HG02678 (cell line): ENCODE data around the gene ANKH.
"Not testable (repeated sequence)": the region's sequence is repeated elsewhere in the genome, so short reads cannot be mapped to it uniquely, and the experiment has no call there.

Source experiments
- ATAC-seq: cut with Tn5 transposase; IDR thresholded peaks from one replicate; pipeline ENCODE4 v1.9.1; 2021; ENCODE audit warnings: mild to moderate bottlenecking, moderate library complexity; ENCODE audit not compliant: unreplicated experiment

Gene ANKH

GRCh38 chr5:14884062-14884612, 12.6 kb upstream of the ANKH start:
- no peak for ATAC-seq

DNA sequence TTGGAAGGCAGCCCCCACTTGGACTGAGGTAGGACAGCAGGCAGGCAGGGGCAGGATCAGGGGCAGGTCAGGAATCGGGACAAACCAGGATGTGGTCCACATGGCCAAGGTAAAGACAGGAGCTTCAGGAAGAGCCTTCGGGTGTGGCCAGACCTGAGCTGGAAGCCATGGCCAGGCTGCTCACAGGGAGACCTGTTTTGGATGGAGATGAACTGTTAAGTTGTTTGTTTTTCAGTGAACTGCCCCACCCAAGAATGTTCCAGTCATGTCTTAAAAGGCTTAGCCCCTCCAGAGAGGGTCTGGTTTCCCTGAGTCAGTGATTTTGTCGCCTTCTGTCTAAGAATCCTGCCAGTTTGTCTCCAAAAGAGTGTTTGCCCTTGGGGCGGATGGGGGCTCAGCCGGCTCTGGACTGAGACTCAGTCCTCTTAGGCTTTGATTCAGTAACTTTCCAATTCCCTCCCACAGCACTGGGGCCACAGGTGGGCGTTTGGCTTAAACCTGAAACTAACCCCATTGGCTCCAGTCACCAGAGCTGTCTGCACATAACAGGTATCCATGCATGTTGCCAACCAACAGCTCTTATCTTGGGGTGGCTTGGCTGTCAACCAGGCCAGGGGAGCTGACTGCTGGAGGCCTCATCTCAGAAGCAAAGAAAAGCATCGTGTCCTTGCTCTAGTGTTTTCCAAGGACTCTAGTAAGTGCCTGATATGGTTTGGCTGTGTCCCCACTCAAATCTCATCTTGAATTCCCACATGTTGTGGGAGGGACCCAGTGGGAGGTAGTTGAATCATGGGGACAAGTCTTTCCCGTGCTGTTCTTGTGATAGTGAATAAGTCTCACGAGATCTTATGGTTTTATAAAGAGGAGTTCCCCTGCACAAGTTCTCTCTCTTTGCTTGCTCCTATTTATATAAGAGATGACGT, 11.3 kb upstream of the ANKH start:
- no peak for ATAC-seq

GRCh38 chr5:14881826-14882225, 10.2 kb upstream of the ANKH start:
- no peak for ATAC-seq

- no peak for ATAC-seq
Observed at GRCh38 chr5:14880688-14881087, 9.1 kb upstream of the ANKH start.

GRCh38 chr5:14879937-14880589, 8.5 kb upstream of the ANKH start:
- ATAC-seq: no peak

GRCh38 chr5:14879393-14879792, 7.8 kb upstream of the ANKH start:
- ATAC-seq: no peak

DNA sequence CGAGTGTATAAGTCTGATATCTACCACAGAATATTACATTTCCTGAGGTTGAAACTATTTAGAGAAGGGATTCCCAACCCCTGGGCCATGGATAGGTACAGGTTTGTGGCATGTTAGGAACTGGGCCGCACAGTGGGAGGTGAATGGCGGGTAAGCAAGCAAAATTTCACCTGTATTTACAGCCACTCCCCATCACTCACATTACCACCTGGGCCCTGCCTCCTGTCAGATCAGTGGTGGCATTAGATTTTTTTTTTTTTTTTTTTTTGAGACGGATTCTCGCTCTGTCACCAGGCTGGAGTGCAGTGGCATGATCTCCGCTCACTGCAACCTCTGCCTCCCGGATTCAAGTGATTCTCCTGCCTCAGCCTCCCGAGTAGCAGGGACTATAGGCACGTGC, 6.6 kb upstream of the ANKH start:
- not testable (repeated sequence) for ATAC-seq

DNA sequence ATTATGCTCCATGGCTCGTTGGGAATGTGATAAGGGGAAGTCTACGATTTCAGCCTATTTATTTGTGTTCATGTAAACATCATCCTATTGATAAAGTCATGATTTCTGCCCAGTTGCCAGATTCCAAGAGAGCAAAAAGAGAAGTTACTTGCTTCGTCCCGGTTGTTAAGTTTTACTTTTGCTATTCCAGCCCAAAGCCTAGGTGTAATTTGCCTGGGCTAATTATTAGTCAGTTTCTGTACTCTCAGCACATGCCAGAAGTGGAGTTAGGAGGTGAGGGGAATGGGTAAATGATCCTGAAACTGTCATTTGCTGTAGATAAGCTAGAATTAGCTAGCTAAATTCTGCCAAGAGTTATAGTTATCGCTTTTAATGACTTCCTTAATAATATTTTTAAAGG, 4.5 kb upstream of the ANKH start:
- no peak for ATAC-seq

GRCh38 chr5:14873790-14874189, 2.2 kb upstream of the ANKH start:
- no peak for ATAC-seq

GRCh38 chr5:14873093-14873492, 1.5 kb upstream of the ANKH start:
- no peak for ATAC-seq

DNA sequence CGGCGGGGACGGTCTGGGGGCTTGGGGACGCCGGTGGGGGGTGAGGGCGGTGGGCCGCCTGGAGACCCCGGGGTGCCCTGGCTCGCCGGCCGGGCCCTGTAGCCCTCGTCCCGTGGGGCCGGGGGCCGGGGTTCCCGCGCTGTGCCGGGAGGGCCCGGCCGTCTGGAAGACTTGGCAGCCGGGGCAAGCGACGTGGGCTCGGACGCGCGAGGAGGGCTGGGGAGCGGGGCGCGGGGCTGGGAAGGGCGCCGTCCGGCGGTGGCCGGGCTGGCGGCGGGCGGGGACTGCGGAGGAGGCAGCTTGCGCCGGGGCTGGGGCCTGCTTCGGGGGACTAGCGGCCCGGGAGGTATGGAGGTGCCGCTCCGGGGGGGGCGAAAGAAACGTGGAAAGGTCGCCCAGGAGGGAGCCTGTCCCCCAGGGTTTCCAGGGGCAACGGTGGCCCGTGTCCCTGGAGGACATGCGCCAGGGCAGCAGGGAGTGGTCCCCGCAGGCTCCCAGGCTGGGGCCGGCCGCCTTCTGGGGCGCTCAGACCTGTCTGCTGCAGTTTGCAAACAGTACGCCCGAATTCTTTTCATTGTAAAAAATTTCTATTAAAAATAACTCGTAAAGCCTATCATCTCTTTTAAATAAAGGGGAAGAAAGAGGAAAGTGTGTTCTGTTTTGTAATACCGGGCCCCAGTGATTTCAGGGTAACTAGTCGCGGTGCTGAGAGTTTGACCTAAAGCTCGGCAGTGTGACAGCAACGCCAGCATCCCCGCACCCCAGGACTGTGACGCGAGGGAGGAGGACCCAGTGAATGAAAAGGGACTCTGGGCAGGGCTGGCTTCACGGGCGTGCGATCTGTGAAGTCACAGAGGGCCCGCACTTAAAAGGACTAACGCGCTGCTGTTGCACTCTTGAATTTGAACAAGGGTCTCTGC, 752 bp upstream of the ANKH start:
- ATAC-seq: peak; percentile 42

- ATAC-seq: peak; percentile 19
Observed at GRCh38 chr5:14870337-14871213, 1.0 kb downstream of the ANKH start.

- no peak for ATAC-seq
Observed at GRCh38 chr5:14869668-14870164, 1.9 kb downstream of the ANKH start.

DNA sequence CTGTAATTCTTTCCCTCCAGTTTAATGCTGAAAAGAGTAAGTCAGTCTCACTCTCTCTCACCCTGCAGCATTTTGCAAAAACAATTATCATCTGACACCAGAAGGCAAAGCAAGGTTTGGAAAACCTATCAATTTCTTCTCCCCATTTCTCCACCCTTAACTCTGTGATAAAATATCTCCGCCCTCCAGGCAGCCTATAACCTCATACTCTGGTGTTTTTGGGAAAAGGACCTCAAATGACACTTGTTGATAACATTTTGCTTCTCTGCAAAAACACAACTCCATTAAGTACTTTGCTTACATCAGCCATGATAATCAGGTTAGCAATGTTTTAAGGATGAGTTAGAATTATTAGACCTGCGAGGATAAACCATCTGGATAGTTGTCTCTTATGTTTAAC, 2.3 kb downstream of the ANKH start:
- ATAC-seq: no peak

GRCh38 chr5:14868771-14869170, 2.8 kb downstream of the ANKH start:
- ATAC-seq: no peak

DNA sequence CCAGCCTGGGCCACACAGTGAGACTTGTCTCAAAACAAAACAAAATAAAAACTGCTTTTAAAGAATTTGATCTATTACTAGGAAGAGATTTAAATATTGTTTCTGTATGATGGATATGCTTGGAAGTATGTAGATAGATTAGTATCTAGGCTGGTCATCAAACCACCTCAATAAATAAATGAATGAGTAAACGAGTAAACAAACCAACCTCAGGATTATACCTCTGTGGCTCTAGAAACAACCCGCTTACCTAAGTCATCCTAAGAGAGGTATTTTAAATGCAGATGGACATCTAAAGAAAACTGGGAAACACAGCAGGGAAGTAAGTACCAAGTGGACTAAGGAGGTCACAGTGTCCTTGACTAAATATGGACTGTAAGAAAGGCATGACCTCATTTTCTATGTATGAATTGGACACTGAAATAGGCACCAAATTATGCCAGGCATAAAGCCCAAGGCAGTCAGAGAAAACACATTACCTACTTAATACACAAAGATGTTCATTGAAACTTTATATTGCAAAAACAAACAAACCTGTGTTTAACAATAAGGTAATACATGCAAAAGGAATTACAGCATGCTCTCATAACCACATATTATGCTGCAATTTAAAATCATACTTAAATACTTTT, 7.3 kb downstream of the ANKH start:
- ATAC-seq: no peak

GRCh38 chr5:14863105-14863504, 8.5 kb downstream of the ANKH start:
- ATAC-seq: no peak

- ATAC-seq: no peak
Observed at GRCh38 chr5:14861123-14861765, 10.3 kb downstream of the ANKH start.

DNA sequence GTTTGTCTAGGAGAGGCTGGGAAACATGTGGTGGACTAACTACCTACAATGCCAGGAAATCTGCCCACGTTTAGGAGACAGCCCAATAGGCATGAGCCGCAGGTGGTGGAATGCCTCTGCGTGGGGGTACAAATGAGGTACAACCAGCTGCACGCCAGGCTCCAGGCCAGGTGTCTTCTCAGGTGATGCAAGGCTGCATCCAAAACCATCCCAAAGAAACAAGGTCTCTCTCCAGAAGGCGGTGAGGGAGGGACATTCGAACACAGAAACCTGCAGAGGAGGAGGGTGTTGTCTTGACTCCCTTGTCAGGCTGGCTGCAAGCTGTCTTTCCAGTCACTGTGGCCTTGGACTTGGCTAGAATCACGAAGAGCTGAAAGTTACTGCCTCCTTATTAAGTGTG, 11.6 kb downstream of the ANKH start:
- ATAC-seq: no peak
